ENCODE results near the gene SPPL3. TPM values are rescaled to one million over a fixed set of nuclear protein-coding genes. Genes with fewer than 3 reads are reported as not detected.
A peak's percentile ranks its signal among the peaks of the same experiment; 100 is the strongest.

SPPL3 gene
- total RNA-seq, 1 experiment from 2014 or later, result 7.5 TPM

DNA sequence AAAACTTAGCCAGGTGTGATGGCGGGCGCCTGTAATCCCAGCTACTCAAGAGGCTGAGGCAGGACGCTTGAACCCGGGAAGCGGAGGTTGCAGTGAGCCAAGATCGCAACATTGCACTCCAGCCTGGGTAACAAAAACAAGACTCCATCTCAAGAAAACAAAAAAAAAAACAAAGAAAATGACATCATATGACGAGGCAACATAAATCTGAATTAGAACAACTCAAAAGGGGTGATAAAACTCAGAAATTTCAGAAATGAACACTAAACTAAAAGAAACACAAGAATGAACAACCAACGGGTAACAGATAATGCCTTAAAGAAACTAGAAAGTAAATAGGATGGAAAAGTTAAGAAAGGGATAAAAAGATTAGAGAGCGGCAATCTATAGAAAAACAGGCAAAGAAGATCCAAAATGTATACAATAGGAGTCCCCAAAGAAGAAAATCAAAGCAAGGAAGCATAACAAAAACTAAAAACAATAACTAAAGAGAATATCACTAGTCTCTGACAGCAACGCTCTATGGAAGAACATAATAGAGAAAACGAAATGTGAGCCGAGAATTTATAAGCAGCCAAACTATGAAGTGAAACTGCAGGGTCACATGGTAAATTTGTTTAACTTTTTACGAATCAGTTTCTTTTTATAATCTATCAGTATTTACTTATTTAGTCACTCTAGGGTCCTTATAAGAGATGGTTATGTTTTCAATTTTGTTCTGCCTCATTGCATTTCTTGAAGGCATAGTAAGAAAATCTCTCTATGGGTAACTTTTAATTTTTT, 45.7 kb downstream of the SPPL3 start:
- DNase-seq (ENCODE audit: low read depth, low spot score), result no peak
- in situ Hi-C loops (cut with HindIII; ENCODE audit: low pct_unique_long_range_greater_than_20kb, low sequenced_read_pairs), result no loop called here

DNA sequence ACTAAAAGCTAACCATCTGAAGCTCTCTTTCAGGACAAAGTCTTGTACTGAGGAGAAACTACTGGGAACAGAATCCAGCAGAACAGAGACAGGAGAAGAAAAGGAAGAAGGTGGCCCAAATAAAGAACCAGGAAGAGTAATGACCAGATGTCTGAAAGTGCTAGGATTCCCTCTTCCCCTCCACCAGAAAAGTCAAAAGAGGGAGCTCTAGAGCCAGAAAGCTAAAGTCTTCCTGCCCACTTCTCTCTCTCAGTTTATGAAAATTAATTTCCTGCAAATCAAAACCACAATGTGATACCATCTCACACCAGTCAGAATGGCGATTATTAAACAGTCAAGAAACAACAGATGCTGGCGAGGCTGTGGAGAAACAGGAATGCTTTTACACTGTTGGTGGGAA, 47.2 kb downstream of the SPPL3 start:
- in situ Hi-C loops (cut with HindIII; ENCODE audit: low pct_unique_long_range_greater_than_20kb, low sequenced_read_pairs), result no loop called here

DNA sequence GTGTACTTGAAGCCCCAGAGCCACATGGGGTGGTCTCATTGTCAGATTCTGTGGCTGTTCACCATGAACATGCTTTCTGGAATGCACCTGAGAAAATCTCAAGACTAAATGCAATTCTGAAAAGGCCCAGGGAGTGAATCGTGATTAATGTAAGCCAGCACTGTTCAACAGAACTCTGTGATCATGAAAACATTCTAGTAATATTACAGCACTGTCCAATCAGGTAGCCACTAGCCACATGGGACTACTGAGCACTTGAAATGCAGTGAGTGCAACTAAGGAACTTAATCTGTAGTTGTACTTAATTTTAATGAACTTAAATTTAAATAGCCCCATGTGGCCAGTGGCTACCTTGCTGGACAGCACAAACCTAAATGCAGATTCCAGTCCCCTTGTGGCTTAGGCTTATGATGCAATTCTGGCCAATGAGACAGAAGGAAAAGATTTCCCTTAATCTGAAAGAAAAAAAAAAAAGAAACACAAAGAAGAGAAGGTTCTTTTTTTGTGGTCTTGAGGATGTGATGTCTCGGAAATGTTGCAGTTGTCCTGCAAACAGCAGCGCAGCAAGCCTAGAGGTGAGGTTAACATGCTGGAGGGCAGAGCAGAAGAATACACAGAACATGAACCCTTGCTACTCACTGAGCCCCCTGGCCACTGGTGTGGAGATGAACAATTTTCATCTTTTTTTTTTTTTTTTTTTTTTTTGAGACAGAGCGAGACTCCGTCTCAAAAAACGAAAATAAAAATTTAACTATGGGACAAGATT, 48.2 kb downstream of the SPPL3 start:
- DNase-seq (ENCODE audit: low read depth, low spot score), result no peak
- in situ Hi-C loops (cut with HindIII; ENCODE audit: low pct_unique_long_range_greater_than_20kb, low sequenced_read_pairs), result no loop called here

More for the DNA sequence above, 47.2 kb downstream of the SPPL3 start:
- peak; percentile 59 for DNase-seq (ENCODE audit: low read depth, low spot score)

DNA sequence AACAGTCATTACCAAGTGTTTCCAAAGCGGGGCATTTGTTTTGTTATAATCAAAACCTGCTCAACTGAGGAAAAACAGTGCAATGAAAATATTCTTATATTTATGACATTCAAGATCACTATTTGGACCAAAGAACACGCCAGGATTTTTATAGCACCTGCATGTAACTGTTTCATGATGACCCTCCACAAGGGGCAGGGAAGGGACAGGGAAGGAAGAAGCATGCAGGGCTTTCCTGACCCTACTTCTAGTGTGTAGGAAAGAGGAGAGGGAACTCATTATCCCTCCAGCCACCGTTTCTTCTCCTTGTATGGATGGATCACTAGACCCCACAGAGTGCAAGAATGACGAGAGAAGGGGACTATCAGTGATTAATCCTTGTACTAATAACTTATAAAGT, 49.4 kb downstream of the SPPL3 start:
- no peak for DNase-seq (ENCODE audit: low read depth, low spot score)
- in situ Hi-C loops (cut with HindIII; ENCODE audit: low pct_unique_long_range_greater_than_20kb, low sequenced_read_pairs), result no loop called here

DNA sequence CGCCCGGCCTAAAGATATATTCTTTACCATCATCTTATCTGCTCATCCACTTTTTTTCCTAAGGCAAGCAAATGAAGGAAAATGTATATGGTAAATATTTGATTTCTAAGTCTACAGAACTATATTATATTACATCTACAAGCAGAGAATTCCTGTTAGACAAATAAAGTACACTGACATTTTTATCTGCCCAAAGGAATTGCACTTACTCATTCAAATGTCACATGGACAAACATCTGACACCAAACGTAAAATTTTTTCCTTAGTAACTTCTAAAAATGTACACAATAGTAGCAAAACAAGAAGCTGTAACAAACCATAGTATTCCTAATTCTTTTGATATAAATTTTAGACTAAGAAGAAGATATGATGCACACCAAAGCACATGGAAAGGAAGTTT, 51.0 kb downstream of the SPPL3 start:
- in situ Hi-C loops (cut with HindIII; ENCODE audit: low pct_unique_long_range_greater_than_20kb, low sequenced_read_pairs), result no loop called here
- no peak for DNase-seq (ENCODE audit: low read depth, low spot score)

DNA sequence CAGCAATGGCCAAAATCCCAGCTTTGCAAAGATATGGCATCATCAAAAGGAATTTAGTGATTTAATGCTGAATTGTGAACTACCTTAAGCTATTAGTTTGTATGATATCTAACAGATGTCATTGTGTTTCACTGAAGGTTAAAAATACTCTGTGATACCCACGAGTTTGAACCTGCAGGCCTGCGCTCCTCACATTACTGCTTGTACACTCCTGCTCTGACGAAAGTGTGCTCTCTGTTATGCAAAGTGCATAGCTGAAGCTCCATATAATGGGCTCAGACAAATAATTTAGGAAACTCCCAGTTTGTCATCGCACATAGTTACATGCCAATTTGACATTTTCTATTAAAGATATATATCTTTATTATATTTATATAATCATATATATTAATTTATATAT, 52.2 kb downstream of the SPPL3 start:
- no peak for DNase-seq (ENCODE audit: low read depth, low spot score)
- in situ Hi-C loops (cut with HindIII; ENCODE audit: low pct_unique_long_range_greater_than_20kb, low sequenced_read_pairs), result no loop called here

DNA sequence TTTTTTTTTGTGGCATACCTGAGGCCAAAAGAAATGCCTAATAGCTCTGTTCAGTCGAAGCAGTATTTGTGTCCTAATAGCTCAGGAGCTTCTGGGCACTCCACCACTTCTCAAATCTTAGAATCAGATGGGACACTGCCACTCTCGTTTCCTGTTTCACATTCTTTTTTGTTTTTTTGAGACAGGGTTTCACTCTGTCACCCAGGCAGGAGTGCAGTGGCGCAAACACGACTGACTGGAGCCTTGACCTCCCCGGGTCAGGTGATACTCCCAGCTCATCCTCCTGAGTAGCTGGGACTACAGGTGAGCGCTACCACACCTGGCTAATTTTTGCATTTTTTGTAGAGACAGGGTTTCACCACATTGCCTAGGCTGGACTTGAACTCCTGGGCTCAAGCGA, 52.7 kb downstream of the SPPL3 start:
- in situ Hi-C loops (cut with HindIII; ENCODE audit: low pct_unique_long_range_greater_than_20kb, low sequenced_read_pairs), result no loop called here
- DNase-seq (ENCODE audit: low read depth, low spot score), result no peak

DNA sequence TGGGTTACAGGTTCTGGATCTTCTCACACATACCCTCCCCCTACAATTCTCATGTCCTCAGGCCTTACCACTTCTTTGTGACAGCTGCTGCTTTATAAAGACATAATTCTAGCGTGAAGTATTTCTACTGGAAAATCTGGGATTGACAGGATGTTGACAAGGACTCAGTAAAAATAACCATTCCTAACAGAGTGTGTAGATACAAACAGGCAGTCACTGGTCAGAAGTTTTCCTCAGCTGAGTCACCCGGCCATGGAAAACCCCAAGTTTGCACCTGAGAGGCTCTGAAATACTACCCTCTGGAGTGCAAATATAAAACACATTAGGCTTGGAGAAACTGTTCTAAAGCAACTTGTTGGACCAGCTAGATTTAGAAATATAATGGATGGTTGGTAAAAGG, 54.4 kb downstream of the SPPL3 start:
- no peak for DNase-seq (ENCODE audit: low read depth, low spot score)
- in situ Hi-C loops (cut with HindIII; ENCODE audit: low pct_unique_long_range_greater_than_20kb, low sequenced_read_pairs), result no loop called here

DNA sequence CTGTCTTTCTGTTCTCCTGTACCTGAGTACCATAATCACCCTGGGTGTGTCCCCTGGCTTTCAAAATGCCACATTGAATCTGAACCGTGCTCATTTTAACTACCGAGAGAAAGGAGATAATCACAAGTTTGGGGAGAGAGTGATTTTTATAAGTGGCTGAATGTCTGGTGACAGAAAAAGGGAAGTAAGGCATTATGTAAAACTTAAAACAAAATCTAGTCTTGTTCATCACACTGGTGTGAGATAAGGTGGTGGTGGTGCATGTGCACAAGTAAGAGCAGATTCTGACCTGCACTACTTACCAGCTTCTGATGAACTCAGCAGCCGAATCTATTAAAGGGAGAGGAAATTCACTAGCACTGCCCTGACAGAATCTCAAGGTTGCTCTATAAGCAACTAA, 56.3 kb downstream of the SPPL3 start:
- in situ Hi-C loops (cut with HindIII; ENCODE audit: low pct_unique_long_range_greater_than_20kb, low sequenced_read_pairs), result no loop called here
- DNase-seq (ENCODE audit: low read depth, low spot score), result no peak

DNA sequence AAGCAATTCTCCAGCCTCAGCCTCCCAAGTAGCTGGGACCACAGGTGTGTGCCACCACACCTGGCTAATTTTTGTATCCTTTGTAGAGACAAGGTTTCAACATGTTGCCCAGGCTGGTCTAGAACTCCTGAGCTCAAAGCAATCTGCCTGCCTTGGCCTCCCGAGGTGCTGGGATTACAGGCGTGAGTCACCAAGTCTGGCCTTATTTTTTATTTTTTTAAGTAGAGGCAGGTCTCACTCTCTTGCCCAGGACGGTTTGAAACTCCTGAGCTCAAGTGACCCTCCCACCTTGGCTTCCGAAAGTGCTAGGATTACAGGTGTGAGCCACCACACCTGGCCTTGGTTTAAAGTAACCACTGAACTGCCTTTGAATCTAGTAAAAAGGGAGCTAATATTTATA, 56.8 kb downstream of the SPPL3 start:
- in situ Hi-C loops (cut with HindIII; ENCODE audit: low pct_unique_long_range_greater_than_20kb, low sequenced_read_pairs), result no loop called here
- no peak for DNase-seq (ENCODE audit: low read depth, low spot score)

DNA sequence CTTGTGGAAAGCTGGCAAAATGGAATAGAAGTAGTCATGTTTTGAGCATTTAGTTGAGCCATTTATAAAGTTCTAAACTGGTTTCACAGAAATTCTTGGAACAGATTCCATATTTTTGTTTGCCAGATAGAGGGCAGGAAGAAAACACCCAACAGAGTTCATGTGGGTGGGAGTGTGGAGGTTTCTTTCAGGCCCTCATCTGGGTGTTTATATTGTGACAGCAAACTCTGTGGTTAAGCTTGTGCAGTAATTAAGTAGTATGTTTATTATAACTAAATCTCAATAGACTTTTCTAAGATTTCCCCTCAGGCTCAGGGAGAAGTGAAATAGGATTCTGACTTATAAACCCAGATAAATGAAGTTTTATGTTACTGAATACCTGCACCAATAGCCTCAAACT, 57.4 kb downstream of the SPPL3 start:
- no peak for DNase-seq (ENCODE audit: low read depth, low spot score)
- in situ Hi-C loops (cut with HindIII; ENCODE audit: low pct_unique_long_range_greater_than_20kb, low sequenced_read_pairs), result no loop called here

DNA sequence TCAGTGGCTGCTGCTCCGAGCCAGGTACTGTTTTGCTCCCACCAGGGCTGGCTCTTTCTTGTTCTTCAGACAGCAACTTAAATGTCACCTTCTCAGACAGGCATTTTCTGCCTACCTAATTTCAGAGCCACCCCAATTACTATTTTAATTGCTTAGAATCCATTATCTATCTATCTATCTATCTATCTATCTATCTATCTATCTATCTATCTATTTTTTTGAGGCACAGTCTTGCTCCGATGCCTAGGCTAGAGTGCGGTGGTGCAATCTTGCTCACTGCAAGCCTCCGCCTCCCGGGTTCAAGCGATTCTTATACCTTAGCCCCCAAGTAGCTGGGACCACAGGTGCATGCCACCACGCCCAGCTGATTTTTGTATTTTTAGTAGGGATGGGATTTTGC, 58.5 kb downstream of the SPPL3 start:
- in situ Hi-C loops (cut with HindIII; ENCODE audit: low pct_unique_long_range_greater_than_20kb, low sequenced_read_pairs), result no loop called here
- no peak for DNase-seq (ENCODE audit: low read depth, low spot score)

DNA sequence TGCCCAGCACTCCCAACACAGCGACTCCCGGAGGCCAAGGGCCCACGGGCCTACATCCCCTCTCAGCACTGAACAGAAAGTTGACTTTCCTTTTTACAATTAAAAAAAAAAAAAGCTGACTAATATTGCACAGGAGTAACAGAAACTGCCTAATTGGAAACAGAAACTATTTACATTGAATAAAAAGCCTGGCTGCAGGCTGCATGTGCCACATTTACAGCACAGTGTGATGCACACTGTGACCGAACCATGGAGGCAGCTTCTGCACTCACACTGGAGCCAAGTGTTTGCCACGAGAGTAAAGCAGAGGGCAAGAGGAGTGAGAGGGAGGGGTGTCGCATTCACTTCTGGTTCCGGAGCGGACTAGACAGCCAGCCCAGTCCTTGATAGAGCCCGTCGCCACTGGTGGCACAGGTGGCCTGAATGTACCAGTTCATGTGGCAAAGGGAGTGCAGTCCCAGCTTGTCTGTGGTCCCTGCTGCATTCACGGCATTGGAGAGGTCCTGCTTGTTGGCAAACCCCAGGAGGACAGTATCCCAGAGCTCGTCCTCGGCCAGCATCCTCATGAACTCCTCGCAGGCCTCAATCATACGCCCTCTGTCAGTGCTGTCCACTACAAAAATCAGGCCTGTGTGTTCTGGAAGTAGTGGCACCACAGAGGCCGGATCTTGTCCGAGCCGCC, 59.2 kb downstream of the SPPL3 start:
- in situ Hi-C loops (cut with HindIII; ENCODE audit: low pct_unique_long_range_greater_than_20kb, low sequenced_read_pairs), result no loop called here
- no peak for DNase-seq (ENCODE audit: low read depth, low spot score)

DNA sequence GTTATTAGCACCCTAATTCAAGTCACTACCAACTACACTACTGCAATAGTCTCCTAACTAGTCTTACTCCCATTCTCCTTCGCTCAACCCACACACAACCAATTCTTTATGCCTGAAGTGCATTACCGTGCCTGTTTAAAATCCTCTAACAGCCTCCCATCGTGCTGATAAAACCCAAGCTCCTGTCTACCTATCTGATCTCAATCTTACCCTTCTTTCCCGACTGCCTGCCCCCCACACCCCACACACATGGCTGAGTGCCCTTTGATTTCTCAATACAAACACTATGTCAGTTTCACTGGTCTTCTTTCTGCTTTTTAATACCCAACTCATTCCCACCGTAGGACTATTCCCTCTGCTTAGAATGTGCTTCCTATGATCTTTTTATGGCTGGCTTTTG, 59.9 kb downstream of the SPPL3 start:
- no peak for DNase-seq (ENCODE audit: low read depth, low spot score)
- in situ Hi-C loops (cut with HindIII; ENCODE audit: low pct_unique_long_range_greater_than_20kb, low sequenced_read_pairs), result no loop called here

DNA sequence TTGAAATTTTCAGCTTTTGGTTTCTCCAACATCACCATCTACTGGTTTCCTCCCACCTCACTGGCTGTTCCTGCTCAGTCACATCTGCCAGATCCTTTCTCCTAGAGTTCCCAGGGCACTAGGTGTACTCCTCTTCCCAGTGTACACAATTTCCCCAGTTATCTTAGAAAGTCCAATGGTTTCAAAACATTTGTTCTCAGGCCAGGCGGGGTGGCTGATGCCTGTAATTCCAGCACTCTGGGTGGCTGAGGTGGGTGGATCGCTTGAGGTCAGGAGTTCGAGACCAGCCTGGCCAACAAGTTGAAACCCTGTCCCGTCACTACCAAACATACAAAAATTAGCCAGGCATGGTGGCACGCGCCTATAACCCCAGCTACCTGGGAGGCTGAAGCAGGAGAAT, 60.7 kb downstream of the SPPL3 start:
- DNase-seq (ENCODE audit: low read depth, low spot score), result peak; percentile 45
- in situ Hi-C loops (cut with HindIII; ENCODE audit: low pct_unique_long_range_greater_than_20kb, low sequenced_read_pairs), result no loop called here

DNA sequence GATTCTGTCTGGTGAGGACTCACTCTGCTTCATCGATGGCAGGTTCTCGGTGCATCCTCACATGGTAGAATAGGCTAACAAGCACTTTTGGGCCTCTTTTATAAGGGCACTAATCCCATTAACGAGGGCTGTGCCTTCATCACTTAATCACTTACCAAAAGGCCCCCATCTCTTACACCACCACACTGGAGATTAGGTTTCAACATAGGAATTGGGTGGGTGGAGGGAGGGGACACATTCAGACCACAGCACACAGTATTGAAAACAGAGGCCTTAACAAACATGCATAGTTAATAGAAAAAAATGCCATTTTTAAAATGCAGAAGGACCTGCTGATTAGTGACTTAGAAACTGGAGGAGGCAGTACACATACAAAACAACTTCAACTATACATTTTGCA, 61.6 kb downstream of the SPPL3 start:
- no peak for DNase-seq (ENCODE audit: low read depth, low spot score)
- in situ Hi-C loops (cut with HindIII; ENCODE audit: low pct_unique_long_range_greater_than_20kb, low sequenced_read_pairs), result no loop called here

DNA sequence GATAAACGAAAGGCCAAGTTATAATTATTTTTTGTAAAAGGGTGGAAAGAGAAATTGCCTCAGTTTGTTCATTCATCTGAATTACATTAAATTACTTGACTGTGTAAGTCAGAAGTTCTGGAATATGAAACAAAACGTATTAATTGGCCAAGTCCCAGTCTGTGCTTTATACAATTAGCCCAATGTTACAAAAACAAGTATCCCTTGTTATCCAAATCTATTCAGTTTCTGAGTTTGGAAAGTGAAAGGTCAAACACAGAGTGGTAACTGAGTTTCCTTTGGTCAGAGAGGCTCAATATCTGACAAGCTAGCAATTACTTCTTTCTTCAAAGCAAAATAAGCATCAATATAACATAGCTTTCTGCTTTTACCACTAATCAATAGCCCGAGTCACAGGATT, 62.6 kb downstream of the SPPL3 start:
- peak; percentile 93 for DNase-seq (ENCODE audit: low read depth, low spot score)
- in situ Hi-C loops (cut with HindIII; ENCODE audit: low pct_unique_long_range_greater_than_20kb, low sequenced_read_pairs), result no loop called here

DNA sequence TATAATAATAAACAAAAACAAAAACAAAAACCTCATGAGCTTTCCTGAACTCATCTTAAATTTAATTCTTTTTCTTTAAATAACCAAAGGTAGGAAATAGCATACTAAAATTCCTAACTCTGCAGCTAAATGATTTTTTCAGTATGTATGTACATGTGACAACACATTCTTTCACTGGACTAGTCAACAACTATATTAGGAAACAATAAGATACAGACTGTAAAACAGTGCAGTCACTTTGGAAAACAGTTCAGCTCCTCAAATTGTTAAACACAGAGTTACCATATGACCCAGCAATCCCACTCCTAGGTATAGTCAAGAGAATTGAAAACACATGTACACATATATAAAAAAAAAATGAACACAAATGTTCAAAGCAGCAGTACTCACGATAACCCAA, 64.7 kb downstream of the SPPL3 start:
- in situ Hi-C loops (cut with HindIII; ENCODE audit: low pct_unique_long_range_greater_than_20kb, low sequenced_read_pairs), result no loop called here

More for the DNA sequence above, 64.7 kb downstream of the SPPL3 start:
- DNase-seq (ENCODE audit: low read depth, low spot score), result no peak

Data from SK-MEL-5 (cell line).